ENCODE data around the gene MMP8.

MMP8 gene

GRCh38 chr11:102719620-102720277 is 5.0 kb downstream of the MMP8 start:
- no peak for DNase-seq

- DNase-seq, result no peak
These were observed 7.5 kb downstream of the MMP8 start for GRCh38 chr11:102717280-102717679.

- DNase-seq, result no peak
These were observed 8.2 kb downstream of the MMP8 start for GRCh38 chr11:102716527-102716926.

- no peak for DNase-seq
These were observed 12.6 kb downstream of the MMP8 start for GRCh38 chr11:102712137-102712536.

GRCh38 chr11:102709201-102709945 is 15.4 kb downstream of the MMP8 start:
- no peak for DNase-seq

- DNase-seq, result no peak
These were observed 16.1 kb downstream of the MMP8 start for GRCh38 chr11:102708654-102709053.

GRCh38 chr11:102705626-102706025 is 19.1 kb downstream of the MMP8 start, which contains the start of gene MMP27:
MMP27 (minus strand) TSS chr11:102705769; CDS start chr11:102705714, 55 bp downstream.
- DNase-seq, result no peak

GRCh38 chr11:102704841-102705240 is 19.9 kb downstream of the MMP8 start:
- DNase-seq, result no peak

- DNase-seq, result no peak
These were observed 20.8 kb downstream of the MMP8 start for GRCh38 chr11:102703826-102704493.

- DNase-seq, result no peak
These were observed 29.6 kb downstream of the MMP8 start for GRCh38 chr11:102695201-102695600.

GRCh38 chr11:102685754-102686153 is 39.0 kb downstream of the MMP8 start:
- no peak for DNase-seq

GRCh38 chr11:102685338-102685737 is 39.4 kb downstream of the MMP8 start:
- no peak for DNase-seq

- no peak for DNase-seq
These were observed 41.5 kb downstream of the MMP8 start for GRCh38 chr11:102683277-102683676.

GRCh38 chr11:102680945-102681344 is 43.8 kb downstream of the MMP8 start:
- DNase-seq, result no peak

GRCh38 chr11:102678022-102678421 is 46.7 kb downstream of the MMP8 start:
- DNase-seq, result no peak

GRCh38 chr11:102676084-102676483 is 48.7 kb downstream of the MMP8 start:
- no peak for DNase-seq

- no peak for DNase-seq
These were observed 55.1 kb downstream of the MMP8 start for GRCh38 chr11:102669664-102670063.

- no peak for DNase-seq
These were observed 58.3 kb downstream of the MMP8 start for GRCh38 chr11:102666331-102666957.

GRCh38 chr11:102664001-102664752 is 60.6 kb downstream of the MMP8 start:
- no peak for DNase-seq

GRCh38 chr11:102662607-102663006 is 62.1 kb downstream of the MMP8 start:
- no peak for DNase-seq
